GM12872 (cell line): ENCODE data around the gene LHFPL6.

Experiments
- CTCF ChIP-seq: IDR thresholded peaks from 3 replicates; pipeline ENCODE4 v1.5.1; 2011; ENCODE audit warnings: low read depth, mild to moderate bottlenecking, low read length, moderate library complexity; ENCODE audit not compliant: insufficient read depth

LHFPL6 gene

GRCh38 chr13:39485314-39485700 lies 117.7 kb downstream of the LHFPL6 start:
- TF ChIP-seq CTCF = no peak

GRCh38 chr13:39484506-39485313 lies 118.3 kb downstream of the LHFPL6 start:
- TF ChIP-seq CTCF = no peak

GRCh38 chr13:39483326-39483725 lies 119.7 kb downstream of the LHFPL6 start:
- TF ChIP-seq CTCF = no peak

- no peak for TF ChIP-seq CTCF
Measured at GRCh38 chr13:39481491-39481890, 121.5 kb downstream of the LHFPL6 start.

GRCh38 chr13:39474600-39474999 lies 128.4 kb downstream of the LHFPL6 start:
- TF ChIP-seq CTCF = no peak

GRCh38 chr13:39469676-39470075 lies 133.3 kb downstream of the LHFPL6 start:
- TF ChIP-seq CTCF = no peak

GRCh38 chr13:39468306-39468705 lies 134.7 kb downstream of the LHFPL6 start:
- no peak for TF ChIP-seq CTCF

- TF ChIP-seq CTCF = no peak
Measured at GRCh38 chr13:39463611-39464010, 139.4 kb downstream of the LHFPL6 start.
